Nasal cavity respiratory epithelium epithelial cell of viscerocranial mucosa (primary cell): Measurements from ENCODE around the gene TRIM33. TPM values are rescaled to one million over a fixed set of nuclear protein-coding genes. Genes with fewer than 3 reads are reported as not detected.

Source experiments
- total RNA-seq: library from RNA; depleted of rRNA; stranded (reverse); fragments of >200 nt; gene quantifications from 2 replicates; pipeline ENCODE4 v1.2.3, GENCODE V29; 2014

Gene TRIM33
- total RNA-seq: 22.9 and 40.3 TPM in 2 replicates

DNA sequence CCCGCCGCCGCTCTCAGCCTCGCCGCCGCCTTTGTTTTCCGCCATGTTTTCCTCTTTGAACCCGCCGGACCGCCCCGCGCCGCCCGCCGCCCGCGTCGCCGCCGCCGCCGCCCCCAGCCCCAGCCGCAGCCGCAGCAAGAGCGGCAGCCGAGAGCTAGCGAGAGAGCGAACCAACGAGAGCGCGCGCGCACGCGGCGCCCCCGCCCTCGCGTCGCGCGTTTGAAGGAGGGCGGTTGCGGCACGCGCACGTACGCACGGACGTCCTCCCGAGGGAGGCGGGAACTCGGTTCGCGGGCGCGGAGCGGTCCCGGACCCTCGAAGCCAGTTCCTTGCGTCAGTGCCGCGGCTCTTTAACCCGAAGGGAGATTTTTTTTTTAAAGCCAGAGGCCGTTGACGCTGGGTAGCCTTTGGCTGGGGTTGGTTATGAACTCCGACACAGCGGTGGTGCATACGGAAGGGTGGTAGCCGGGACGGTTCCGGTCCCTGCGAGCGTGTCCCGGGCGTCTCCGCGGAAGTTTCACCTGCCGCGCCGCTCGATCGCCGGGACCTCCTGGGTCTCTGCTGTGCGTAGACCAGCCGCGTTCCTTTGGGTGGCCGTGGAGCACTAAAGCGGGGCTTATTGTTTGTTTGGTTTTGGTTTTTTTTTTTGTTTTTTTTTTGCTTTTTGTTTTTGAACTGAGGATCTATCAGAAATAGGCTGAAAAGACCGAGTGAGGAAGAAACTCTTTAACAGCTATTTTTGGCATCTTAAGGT is at the start of gene TRIM33:
Gene TRIM33 (minus strand): TSS at position 172 of the 754 bp plus-strand sequence. CDS start 127 bp downstream, at position 45.

Other genes starting within 250 kb of the TRIM33 start
- gene BCAS2, start 70.4 kb upstream of the TRIM33 start, total RNA-seq: 54.8 and 66.0 TPM in 2 replicates
- 26.8 and 40.0 TPM in 2 replicates for gene DENND2C, start 158.8 kb upstream of the TRIM33 start, total RNA-seq
- not detected in 2 replicates for gene AMPD1, start 184.3 kb upstream of the TRIM33 start, total RNA-seq
- gene NRAS, start 205.6 kb upstream of the TRIM33 start, total RNA-seq: 64.6 and 77.9 TPM in 2 replicates
- gene CSDE1, start 246.8 kb upstream of the TRIM33 start, total RNA-seq: 979 and 1,088 TPM in 2 replicates